Hepatocyte (in vitro differentiated cells): ENCODE data around the gene PRTFDC1. TPM values are rescaled to one million over a fixed set of nuclear protein-coding genes. Genes with fewer than 3 reads are reported as not detected.
A peak's percentile ranks its signal among the peaks of the same experiment; 100 is the strongest.

ENCODE experiments used
- DNase-seq: peaks from one replicate; pipeline ENCODE4 v3.0.0-alpha.2; 2016; ENCODE audit warnings: low spot score
- H2AFZ ChIP-seq: fragments of 200-600 bp; sonication (generic); 2 replicates; pipeline ENCODE4 v1.6.0; 2016; ENCODE audit warnings: antibody characterized with exemption, mild to moderate bottlenecking
- H3K27ac ChIP-seq: fragments of 200-600 bp; sonication (generic); 2 replicates; pipeline ENCODE4 v1.5.1; 2016; ENCODE audit warnings: mild to moderate bottlenecking
- H3K27me3 ChIP-seq: fragments of 200-600 bp; sonication (generic); 2 replicates; pipeline ENCODE4 v1.6.1; 2016
- H3K36me3 ChIP-seq: fragments of 200-600 bp; sonication (generic); replicated peaks from 2 replicates; pipeline ENCODE4 v1.5.1; 2016; ENCODE audit warnings: low read depth; ENCODE audit not compliant: insufficient read depth
- H3K4me1 ChIP-seq: fragments of 200-600 bp; sonication (generic); 2 replicates; pipeline ENCODE4 v1.5.1; 2016; ENCODE audit warnings: mild to moderate bottlenecking, moderate library complexity; ENCODE audit not compliant: insufficient read depth
- H3K4me2 ChIP-seq: fragments of 200-600 bp; sonication (generic); 2 replicates; pipeline ENCODE4 v1.6.0; 2016
- H3K4me3 ChIP-seq: fragments of 200-600 bp; sonication (generic); 2 replicates; pipeline ENCODE4 v1.5.1; 2016; ENCODE audit warnings: mild to moderate bottlenecking
- H3K79me2 ChIP-seq: fragments of 200-600 bp; sonication (generic); 2 replicates; pipeline ENCODE4 v1.6.0; 2017; ENCODE audit warnings: mild to moderate bottlenecking
- H3K9me2 ChIP-seq: fragments of 200-600 bp; sonication (generic); replicated peaks from 2 replicates; pipeline ENCODE4 v1.6.0; 2017; ENCODE audit warnings: mild to moderate bottlenecking; ENCODE audit not compliant: insufficient read depth
- H3K9me3 ChIP-seq: fragments of 200-600 bp; sonication (generic); 2 replicates; pipeline ENCODE4 v1.5.1; 2016; ENCODE audit warnings: low read depth, mild to moderate bottlenecking
- H4K20me1 ChIP-seq: fragments of 200-600 bp; sonication (generic); 2 replicates; pipeline ENCODE4 v1.6.0; 2016; ENCODE audit warnings: mild to moderate bottlenecking; ENCODE audit not compliant: insufficient read depth, poor library complexity, severe bottlenecking
- EZH2 ChIP-seq: fragments of 200-600 bp; sonication (generic); IDR thresholded peaks from 2 replicates; pipeline ENCODE4 v1.6.1; 2016; ENCODE audit warnings: antibody characterized with exemption, mild to moderate bottlenecking, borderline replicate concordance
- EZH2phosphoT487 ChIP-seq: fragments of 200-600 bp; sonication (generic); IDR thresholded peaks from one replicate; pipeline ENCODE4 v1.6.1; 2018; ENCODE audit warnings: antibody characterized with exemption, mild to moderate bottlenecking, low read depth, moderate library complexity; ENCODE audit not compliant: unreplicated experiment, severe bottlenecking
- WGBS: methylation state at CpG from one replicate; pipeline ENCODE4 v1.1.6; 2016; ENCODE audit warnings: low lambda C conversion rate; ENCODE audit errors: missing lambda C conversion rate; 5-methylcytosine and 5-hydroxymethylcytosine counted together
- polyA plus RNA-seq: library from polyadenylated mRNA; unstranded; fragments of >200 nt; fragmentation: Nextera tagmentation; extraction: Ambion mirVana; gene quantifications from 2 replicates; pipeline ENCODE4 v1.2.1, GENCODE V29; 2016
- total RNA-seq: library from RNA; depleted of rRNA; stranded (reverse); fragments of >200 nt; gene quantifications from 2 replicates; pipeline ENCODE4 v1.2.3, GENCODE V29; 2014
- TF ChIP-seq, protein P1 (sequence below): fragments of 200-600 bp; sonication (generic); IDR thresholded peaks from 2 replicates; pipeline ENCODE4 v1.5.1; 2016; ENCODE audit warnings: antibody characterized with exemption, mild to moderate bottlenecking; ENCODE audit not compliant: poor library complexity

PRTFDC1 gene
- total and polyA plus RNA-seq, 2 experiments from 2014 or later: 6.4 to 14.7 TPM

DNA sequence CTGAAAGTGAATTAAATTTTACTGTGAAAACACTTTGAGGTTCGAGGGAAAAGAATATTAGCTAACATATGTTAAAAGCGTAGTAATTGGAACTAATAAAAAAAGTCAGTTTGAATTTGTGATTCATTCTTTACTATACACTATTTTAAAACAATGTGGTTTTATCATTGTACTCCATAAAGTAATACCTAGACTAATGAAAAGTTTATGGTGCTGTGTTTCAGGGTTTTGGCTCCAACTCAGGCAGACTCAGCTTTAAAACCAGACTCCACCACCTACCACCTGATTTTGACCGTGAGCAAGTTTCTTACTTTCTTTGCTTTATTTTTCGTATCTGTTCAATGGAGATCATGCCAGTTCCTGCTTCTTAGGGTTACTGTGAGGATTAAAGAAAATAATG is 9.2 kb upstream of the PRTFDC1 start:
- whole genome bisulfite sequencing: 61% methylated on average over 4 of the region's 4 CpGs
- H3K27me3 ChIP-seq: no peaks in the 10 kb centered on the region

DNA sequence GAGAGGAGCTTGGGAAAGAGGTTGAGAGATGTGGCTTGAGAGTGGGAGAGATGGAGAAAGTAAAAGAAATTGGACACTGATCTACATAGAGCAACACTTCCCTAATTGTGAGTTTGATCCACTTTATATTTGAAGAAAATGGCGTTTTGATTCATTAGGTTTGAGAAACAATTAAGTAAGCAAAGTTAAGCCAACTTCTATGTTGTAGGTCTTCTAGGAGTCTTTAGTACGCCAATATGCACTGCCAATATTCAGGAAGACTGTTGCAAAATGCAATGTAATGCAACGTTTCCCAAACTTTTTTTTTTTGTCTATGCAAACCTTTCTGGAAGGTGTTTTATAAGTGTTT is 7.0 kb upstream of the PRTFDC1 start:
- WGBS: 73% methylated on average over 3 of the region's 3 CpGs
- DNase-seq: no peak

More for the DNA sequence above, 9.2 kb upstream of the PRTFDC1 start:
- Histone ChIP-seq H4K20me1 (no peaks in the 10 kb centered on the region), H3K9me3 (no peaks in the 10 kb centered on the region), H3K79me2 (no peaks in the 10 kb centered on the region), H2AFZ (no peak overlapping the region), H3K9me2 (no peaks in the 10 kb centered on the region), H3K4me2 (no peak overlapping the region), H3K4me3 (no peak overlapping the region), H3K36me3 (no peaks in the 10 kb centered on the region), H3K4me1 (peaks cover 30% of the 10 kb centered on the region), H3K27ac (peak overlapping the region; percentile 69)
- TF ChIP-seq EZH2 (no peak), EZH2phosphoT487 (no peak)
- TF ChIP-seq, protein P1, sequence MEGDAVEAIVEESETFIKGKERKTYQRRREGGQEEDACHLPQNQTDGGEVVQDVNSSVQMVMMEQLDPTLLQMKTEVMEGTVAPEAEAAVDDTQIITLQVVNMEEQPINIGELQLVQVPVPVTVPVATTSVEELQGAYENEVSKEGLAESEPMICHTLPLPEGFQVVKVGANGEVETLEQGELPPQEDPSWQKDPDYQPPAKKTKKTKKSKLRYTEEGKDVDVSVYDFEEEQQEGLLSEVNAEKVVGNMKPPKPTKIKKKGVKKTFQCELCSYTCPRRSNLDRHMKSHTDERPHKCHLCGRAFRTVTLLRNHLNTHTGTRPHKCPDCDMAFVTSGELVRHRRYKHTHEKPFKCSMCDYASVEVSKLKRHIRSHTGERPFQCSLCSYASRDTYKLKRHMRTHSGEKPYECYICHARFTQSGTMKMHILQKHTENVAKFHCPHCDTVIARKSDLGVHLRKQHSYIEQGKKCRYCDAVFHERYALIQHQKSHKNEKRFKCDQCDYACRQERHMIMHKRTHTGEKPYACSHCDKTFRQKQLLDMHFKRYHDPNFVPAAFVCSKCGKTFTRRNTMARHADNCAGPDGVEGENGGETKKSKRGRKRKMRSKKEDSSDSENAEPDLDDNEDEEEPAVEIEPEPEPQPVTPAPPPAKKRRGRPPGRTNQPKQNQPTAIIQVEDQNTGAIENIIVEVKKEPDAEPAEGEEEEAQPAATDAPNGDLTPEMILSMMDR: no peak
- DNase-seq: no peak

DNA sequence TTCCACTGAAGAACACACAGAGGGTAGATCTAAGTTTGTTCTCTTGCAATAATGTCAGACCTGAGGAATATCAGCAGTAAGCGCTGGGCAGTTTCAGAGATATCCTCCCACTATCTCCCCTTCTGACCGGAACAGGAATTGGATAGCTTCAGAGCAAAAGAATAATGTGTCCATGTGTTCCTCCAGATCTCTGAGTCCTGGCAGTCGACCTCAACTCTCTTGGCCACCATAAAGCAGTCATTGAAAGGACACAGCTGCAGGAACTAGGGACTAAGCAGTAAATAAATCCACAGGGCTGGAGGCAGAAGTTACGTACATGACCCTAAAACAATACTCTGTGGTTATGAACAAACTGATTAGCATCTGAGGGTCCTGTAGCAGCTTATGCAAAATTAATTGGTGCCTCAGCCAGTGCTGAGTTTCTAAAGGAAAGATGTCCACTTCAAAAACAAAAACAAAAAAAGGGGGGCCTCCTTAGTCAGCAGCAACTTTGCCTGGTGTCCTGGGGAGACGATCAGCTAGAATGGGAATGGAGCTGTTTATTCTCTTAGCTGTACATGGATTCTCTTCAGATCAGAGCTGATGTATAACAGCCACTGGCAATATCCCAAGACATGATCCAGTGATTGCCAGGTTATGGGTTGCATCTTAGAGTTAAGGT is 6.4 kb upstream of the PRTFDC1 start:
- no peaks in the 10 kb centered on the region for H3K9me2 ChIP-seq
- DNase-seq: no peak
- peak overlapping the region; percentile 70 for H3K27ac ChIP-seq
- H3K36me3 ChIP-seq: no peaks in the 10 kb centered on the region
- H3K4me2 ChIP-seq: peak overlapping the region; percentile 17
- no peaks in the 10 kb centered on the region for H3K27me3 ChIP-seq
- 68% methylated on average over 5 of the region's 5 CpGs for WGBS
- no peak for TF ChIP-seq EZH2phosphoT487
- TF ChIP-seq, protein P1: no peak
- no peak for TF ChIP-seq EZH2
- H3K4me1 ChIP-seq: peaks cover 28% of the 10 kb centered on the region
- H3K4me3 ChIP-seq: no peak overlapping the region
- no peaks in the 10 kb centered on the region for H4K20me1 ChIP-seq
- no peaks in the 10 kb centered on the region for H3K79me2 ChIP-seq
- no peak overlapping the region for H2AFZ ChIP-seq
- H3K9me3 ChIP-seq: no peaks in the 10 kb centered on the region

More for the DNA sequence above, 7.0 kb upstream of the PRTFDC1 start:
- Histone ChIP-seq H3K9me2 (no peaks in the 10 kb centered on the region), H3K9me3 (no peaks in the 10 kb centered on the region), H3K79me2 (no peaks in the 10 kb centered on the region), H3K27me3 (no peaks in the 10 kb centered on the region), H4K20me1 (no peaks in the 10 kb centered on the region), H3K4me3 (no peak overlapping the region), H3K27ac (peak overlapping the region; percentile 7), H3K4me1 (peaks cover 30% of the 10 kb centered on the region), H3K4me2 (peak overlapping the region; percentile 17), H3K36me3 (no peaks in the 10 kb centered on the region), H2AFZ (no peak overlapping the region)
- TF ChIP-seq, protein P1: no peak
- TF ChIP-seq EZH2: no peak
- no peak for TF ChIP-seq EZH2phosphoT487
